Activated CD4-positive, alpha-beta T cell treated with anti-CD3 and anti-CD28 coated beads for 1 hour (primary cell): ENCODE data around the gene ERCC1.

ENCODE experiments used
- DNase-seq: peaks from one replicate; pipeline ENCODE4 v3.0.0-alpha.2; 2020

ERCC1 gene

DNA sequence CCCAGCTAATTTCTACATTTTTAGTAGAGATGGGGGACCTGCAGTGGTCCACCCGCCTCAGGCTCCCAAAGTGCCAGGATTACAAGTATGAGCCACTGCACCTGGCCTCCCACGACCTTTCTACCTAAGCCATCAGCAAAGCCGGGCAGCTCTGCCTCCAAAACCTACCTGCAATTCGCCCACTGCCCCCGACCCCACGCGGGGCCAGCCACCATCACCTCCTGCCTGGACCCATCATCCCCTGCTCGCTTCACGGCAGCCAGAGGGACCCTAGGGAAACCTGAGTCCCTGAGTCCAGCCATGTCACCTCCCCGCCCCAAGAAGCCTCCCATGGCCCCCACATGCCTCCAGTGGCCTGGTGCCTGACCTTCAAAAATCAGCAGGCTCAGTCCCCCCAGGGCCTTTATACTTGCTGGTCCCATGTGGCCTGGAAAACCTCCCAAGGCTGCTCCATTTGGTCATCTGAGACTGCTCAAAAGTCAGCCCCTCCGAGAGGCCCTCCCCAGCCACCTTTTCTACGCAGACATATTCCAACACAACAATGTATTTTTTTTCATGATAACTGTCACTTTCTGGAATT, 65.4 kb downstream of the ERCC1 start:
- DNase-seq, result no peak

DNA sequence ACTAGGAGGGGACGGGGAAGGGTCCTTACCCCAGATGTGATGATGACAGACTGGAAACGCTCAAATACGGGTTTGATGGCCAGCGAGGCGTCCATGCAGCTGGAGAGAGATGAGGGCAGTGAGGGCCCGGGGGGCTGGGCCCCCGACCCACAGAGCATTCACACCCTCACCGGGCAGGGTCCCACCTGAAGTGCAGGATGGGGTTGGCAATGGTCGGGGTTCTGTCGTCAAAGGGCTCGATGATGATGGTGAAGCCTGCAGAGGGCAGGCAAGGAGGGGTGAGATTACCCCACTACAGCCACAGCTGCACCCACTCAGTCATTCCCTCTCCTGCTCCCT, 66.3 kb downstream of the ERCC1 start:
- no peak for DNase-seq
